Urothelium cell line (cell line): Measurements from ENCODE around the gene CTBP1.

ENCODE experiments used
- DNase-seq: peaks from one replicate; pipeline ENCODE4 v3.0.0; 2011; ENCODE audit warnings: low spot score, mixed read lengths
- FAIRE-seq: peaks from 2 replicates; lab custom pipeline; 2011; peaks lifted over from hg19 to GRCh38; lab: Jason Lieb, UNC

Gene CTBP1

GRCh38 chr4:1199556-1200331, 49.2 kb downstream of the CTBP1 start:
- FAIRE-seq (no peak), DNase-seq (no peak)

GRCh38 chr4:1198098-1198844, 50.7 kb downstream of the CTBP1 start:
- FAIRE-seq = no peak
- DNase-seq = peak; percentile 31

GRCh38 chr4:1196421-1197183, 52.3 kb downstream of the CTBP1 start:
- DNase-seq = no peak

DNA sequence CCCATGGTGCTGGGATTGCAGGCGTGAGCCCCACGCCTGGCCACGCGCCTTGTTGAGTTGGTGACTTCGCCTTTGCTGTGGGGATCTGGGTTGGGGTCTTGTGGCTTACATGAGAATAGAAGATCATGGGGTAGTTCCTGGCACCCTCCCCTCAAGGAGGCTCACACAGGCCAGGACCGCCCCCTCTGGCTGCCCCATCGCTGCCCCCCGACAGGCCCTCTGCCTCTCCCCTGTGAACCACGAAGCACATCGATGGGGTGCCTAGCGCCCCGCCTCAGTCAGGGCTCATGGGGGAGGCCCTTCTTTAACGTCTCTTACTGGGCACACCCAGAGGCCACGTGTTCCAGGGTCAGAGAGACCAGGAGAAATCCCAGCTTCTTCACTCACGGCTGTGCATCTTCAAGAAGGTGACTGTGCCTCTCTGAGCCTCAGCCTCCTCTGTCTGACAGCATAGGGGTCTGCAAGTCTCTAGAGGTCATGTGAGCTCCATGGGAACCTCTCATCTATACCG, 53.0 kb downstream of the CTBP1 start:
- no peak for DNase-seq
- no peak for FAIRE-seq

More at GRCh38 chr4:1196421-1197183, 52.3 kb downstream of the CTBP1 start:
- FAIRE-seq = no peak

DNA sequence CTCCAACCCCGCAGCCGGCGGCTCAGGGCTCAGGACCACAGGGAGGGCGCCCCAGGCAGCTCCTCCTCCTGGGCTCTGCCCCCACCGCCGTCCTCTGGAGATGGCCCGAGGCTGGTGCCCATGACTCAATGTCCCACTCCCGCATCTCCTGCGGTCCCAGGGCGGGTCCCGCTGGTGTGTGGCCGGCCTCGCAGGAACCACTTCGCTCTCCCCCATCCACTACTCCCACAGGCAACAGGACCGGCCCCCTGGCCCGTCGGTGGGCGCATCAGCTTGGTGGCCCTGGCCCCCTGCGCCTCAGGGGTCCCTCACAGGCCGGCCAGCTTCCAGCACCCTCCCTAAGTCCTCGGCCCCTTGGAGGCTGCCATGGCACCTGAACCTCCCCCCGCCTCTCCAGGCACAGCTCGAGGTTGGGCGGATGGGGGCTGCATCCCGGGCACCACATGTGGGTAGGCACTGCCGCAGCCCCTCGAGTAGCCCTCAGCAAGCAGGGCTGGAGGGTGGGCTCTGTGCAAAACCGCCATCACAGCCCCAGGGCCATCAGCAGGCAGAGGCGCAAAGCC, 53.7 kb downstream of the CTBP1 start:
- DNase-seq = no peak
- no peak for FAIRE-seq

GRCh38 chr4:1194010-1194900, 54.7 kb downstream of the CTBP1 start:
- DNase-seq (peak; percentile 40), FAIRE-seq (no peak)

GRCh38 chr4:1193206-1194009, 55.5 kb downstream of the CTBP1 start:
- FAIRE-seq = peak; percentile 56
- no peak for DNase-seq

GRCh38 chr4:1192493-1193205, 56.3 kb downstream of the CTBP1 start:
- no peak for FAIRE-seq
- DNase-seq = peak; percentile 56

GRCh38 chr4:1192091-1192492, 56.8 kb downstream of the CTBP1 start:
- FAIRE-seq (no peak), DNase-seq (peak; percentile 89)

DNA sequence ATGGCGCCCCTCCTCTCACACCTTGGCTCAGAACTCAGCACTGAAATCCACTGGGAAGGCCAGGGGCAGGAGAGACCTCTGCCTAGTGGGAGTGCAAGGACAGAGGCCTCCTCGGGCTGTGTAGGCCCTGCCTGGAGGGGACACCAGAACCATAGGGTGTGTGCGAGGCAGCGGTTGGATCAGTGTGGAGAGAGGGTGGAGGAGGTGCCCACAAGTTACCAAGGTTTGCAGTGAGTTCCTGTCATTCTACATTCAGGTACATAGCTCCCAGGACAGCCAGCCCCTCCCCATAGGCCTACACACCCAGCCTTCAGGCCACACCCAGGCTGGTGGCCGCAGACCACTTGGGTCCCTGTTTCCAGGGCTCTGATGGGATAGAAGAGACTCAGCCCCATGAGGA, 57.3 kb downstream of the CTBP1 start:
- DNase-seq (no peak), FAIRE-seq (no peak)

GRCh38 chr4:1187182-1187581, 61.7 kb downstream of the CTBP1 start:
- DNase-seq (no peak), FAIRE-seq (no peak)

DNA sequence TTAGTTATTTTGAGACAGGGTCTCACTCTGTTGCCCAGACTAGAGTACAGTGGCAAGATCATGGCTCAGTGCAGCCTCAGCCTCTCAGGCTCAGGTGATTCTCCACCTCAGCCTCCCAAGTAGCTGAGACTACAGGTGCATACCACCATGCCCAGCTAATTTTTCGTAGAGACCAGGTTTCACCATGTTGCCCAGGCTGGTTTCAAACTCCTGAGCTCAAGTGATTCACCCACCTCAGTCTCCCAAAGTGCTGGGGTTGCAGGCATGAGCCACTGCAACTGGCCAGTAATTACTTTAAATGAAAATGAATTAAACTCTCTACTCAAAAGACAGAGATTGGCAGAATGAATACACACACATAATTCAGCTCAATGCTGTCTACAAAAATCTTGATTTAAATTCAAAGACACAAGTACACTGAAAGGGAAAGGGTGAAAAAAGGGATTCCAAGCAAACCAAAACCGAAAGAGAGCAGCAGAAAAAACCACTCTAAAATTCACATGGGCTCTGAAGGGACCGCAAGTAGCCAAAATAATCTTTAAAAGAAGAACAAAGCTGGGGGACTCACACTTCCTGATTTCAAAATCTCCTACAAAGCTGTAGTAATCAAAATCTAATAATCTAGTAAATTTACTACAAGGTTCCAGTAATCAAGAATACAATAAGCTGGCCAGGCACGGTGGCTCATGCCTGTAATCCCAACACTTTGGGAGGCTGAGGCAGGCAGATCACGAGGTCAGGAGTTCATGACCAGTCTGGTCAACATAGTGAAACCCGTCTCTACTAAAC, 64.8 kb downstream of the CTBP1 start:
- DNase-seq (no peak), FAIRE-seq (no peak)

DNA sequence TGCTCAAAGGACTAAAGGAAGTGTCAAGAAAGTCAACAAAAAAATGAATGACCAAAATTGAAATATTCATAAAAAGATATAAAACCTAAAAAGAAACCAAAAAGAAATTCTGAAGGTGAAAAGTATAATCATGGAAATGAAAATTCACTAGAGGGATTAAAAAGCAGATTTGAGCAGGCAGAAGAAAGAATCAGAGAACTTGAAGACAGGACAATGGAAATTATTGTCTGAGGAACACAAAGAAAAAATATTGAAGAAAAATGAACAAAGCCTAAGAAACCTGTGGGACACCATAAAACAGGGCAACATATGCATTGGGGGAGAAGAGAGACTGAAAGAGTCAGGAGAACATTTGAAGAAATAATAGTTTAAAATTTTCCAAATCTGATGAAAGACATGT, 66.6 kb downstream of the CTBP1 start:
- DNase-seq = no peak
- FAIRE-seq = no peak

DNA sequence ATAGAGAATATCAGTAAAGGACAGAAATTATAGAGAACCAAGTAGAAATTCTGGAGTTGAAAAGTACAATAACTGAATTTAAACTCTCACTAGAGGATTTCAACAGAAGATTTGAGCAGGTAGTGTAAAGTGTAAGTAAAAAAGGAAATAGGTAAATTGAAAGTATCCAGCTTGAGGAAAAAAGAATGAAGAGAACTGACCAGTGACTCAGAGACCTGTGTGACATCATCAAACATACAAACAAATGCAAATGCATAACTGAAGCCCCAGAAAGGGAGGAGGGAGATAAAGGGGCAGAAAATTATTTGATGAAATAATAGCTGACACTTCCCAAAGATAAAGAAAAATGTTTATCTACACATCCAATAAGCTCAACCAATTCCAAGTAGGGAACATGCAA, 68.3 kb downstream of the CTBP1 start:
- DNase-seq (no peak), FAIRE-seq (no peak)

DNA sequence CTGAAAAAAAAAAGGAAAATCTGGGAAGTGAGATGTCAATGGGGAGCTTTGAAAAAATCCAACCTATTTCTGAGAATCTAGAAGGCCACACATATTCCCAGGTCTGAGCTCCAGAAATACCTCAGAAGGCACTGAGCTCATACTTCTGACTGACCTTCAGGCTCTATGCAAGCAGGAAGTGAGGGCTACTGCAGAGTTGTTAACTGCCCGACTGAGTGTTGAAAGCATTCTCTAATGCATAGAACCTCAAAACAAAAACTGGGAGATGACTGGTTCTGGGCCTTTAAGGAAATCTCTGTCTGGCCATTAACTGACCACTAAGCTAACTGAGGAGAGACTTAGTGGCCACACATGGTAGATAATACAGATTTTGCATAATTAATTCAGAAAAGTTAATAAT, 69.0 kb downstream of the CTBP1 start:
- no peak for FAIRE-seq
- DNase-seq = no peak

DNA sequence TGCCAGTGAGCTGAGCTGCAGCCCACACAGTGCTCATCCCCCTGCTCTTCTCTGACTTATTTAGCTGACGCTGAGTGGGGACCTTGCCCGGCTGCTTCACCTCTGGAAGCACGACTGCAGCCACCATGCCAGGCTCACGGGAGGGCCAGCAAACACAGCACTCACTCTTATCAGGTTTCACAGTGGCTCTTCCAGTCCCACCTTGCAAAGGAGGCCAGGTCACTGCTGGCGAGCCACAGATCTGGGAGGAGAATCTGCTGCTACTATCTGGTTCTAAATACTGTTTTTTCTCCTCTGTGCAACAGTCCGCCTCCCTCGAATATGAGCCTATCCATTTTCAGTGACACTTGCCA, 69.9 kb downstream of the CTBP1 start:
- DNase-seq (no peak), FAIRE-seq (no peak)

DNA sequence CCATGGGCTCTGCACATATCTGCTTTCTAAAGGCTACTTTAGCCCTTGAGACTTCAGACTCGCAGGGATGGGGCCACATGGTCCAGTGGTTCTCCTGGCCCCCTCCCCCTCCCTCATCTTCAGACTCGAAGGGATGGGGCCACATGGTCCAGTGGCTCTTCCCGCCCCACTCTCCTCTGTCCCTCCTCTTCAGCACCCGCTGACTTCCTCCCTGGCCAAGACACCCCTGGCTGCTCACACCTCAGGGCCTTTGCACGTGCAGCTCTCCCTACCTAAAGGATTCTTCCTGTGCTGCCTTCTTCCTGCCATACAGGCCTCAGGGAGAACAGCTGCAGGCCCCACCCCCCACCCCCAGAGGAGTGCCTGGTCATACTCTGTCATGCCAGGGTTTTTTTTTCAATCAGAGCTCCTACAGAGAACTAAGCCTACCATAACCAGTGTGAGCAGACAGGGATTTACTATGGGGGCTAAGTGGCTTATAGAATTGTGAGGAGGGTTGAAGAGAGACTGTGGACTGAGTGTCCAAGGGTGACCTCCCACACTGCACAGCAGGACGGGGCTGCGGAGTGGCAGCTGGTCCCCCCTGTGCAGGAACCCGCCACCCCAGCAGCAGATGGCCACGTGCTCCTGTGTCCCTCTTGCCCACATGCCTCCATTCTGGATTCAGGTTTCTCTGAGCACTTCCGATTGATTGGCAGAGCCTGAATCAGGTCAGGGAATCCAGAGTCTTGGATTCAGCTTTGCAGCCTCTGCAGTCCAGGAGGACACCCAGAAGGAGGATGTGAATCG, 70.4 kb downstream of the CTBP1 start:
- FAIRE-seq = no peak
- no peak for DNase-seq
